Measurements from ENCODE around the gene GPR39.

GRCh38 chr2:132651115-132652045 is 234.8 kb downstream of the GPR39 start:
- TF ChIP-seq CTCF (IDR thresholded peaks at IDR 0.05) (peak in 5 of 7 experiments; percentile 15 to 72 (median 52)), POLR2A (IDR thresholded peaks at IDR 0.05) (no peak)

Measured in body of pancreas (tissue), 4 donors.